NT2/D1 (cell line): ENCODE data around the gene PXMP4.

ENCODE experiments used
- DNase-seq: peaks from one replicate; pipeline ENCODE4 v3.0.0-alpha.2; 2011; ENCODE audit warnings: low read depth, low spot score
- H3K27me3 ChIP-seq: 2 replicates; pipeline ENCODE4 v1.6.0; 2011; ENCODE audit warnings: mild to moderate bottlenecking; ENCODE audit not compliant: insufficient read length, insufficient read depth
- H3K36me3 ChIP-seq: 2 replicates; pipeline ENCODE4 v1.6.1; 2011; ENCODE audit warnings: mild to moderate bottlenecking, low read length, mixed read lengths; ENCODE audit not compliant: insufficient read depth, insufficient read length
- H3K4me1 ChIP-seq: 2 replicates; pipeline ENCODE4 v1.5.1; 2011; ENCODE audit not compliant: insufficient read depth, insufficient read length
- H3K4me3 ChIP-seq: 2 replicates; pipeline ENCODE4 v1.5.1; 2011; ENCODE audit warnings: low read depth; ENCODE audit not compliant: insufficient read length
- H3K9ac ChIP-seq: 2 replicates; pipeline ENCODE4 v1.6.0; 2011; ENCODE audit warnings: low read depth; ENCODE audit not compliant: insufficient read length
- H3K9me3 ChIP-seq: 2 replicates; pipeline ENCODE4 v1.5.1; 2011; ENCODE audit warnings: mild to moderate bottlenecking, low read length; ENCODE audit not compliant: insufficient read depth
- SUZ12 ChIP-seq: IDR thresholded peaks from 2 replicates; pipeline ENCODE4 v1.6.1; 2011; ENCODE audit not compliant: insufficient read length, insufficient read depth; ENCODE audit errors: extremely low read depth
- YY1 ChIP-seq: IDR thresholded peaks from 2 replicates; pipeline ENCODE4 v1.6.1; 2011; ENCODE audit not compliant: insufficient read length, insufficient read depth
- ZNF274 ChIP-seq: IDR thresholded peaks from 2 replicates; pipeline ENCODE4 v1.6.1; 2011; ENCODE audit warnings: mild to moderate bottlenecking, low read depth, low read length

The PXMP4 gene

DNA sequence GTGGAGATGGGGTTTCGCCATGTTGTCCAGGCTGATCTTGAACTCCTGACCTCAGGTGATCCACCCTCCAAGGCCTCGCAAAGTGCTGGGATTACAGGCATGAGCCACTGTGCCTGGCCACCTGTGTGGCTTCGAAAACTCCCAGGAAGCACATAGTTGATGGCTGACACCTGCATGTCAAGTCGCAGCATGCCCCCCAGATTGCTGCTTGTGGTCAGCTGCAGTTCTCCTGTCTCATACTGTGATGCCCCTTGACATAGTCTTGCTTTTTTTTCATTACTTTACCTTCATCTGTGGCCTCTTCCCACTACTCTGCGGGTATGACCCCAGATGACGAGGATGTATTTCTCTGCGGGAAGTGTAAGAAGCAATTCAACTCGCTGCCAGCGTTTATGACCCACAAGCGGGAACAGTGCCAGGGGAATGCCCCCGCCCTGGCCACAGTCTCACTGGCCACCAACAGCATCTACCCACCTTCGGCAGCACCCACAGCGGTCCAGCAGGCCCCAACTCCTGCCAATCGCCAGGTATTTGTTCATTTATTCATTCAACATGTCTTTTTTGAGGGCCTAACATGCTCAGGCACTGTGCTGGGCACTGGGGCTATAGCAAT lies 24.8 kb upstream of the PXMP4 start:
- no peak for DNase-seq
- Histone ChIP-seq H3K9me3 (no peaks in the 10 kb centered on the region), H3K27me3 (no peaks in the 10 kb centered on the region), H3K4me1 (peaks cover 5% of the 10 kb centered on the region), H3K36me3 (peaks cover 5% of the 10 kb centered on the region), H3K9ac (no peak overlapping the region), H3K4me3 (no peak overlapping the region)
- TF ChIP-seq SUZ12 (no peak), ZNF274 (no peak), YY1 (no peak)

GRCh38 chr20:33744181-33744580 lies 24.1 kb upstream of the PXMP4 start:
- DNase-seq = no peak
- peaks cover 5% of the 10 kb centered on the region for H3K4me1 ChIP-seq
- no peak for TF ChIP-seq ZNF274
- no peak for TF ChIP-seq YY1
- H3K27me3 ChIP-seq = no peaks in the 10 kb centered on the region
- H3K36me3 ChIP-seq = peaks cover 5% of the 10 kb centered on the region
- no peak overlapping the region for H3K9ac ChIP-seq
- H3K4me3 ChIP-seq = no peak overlapping the region
- no peaks in the 10 kb centered on the region for H3K9me3 ChIP-seq

DNA sequence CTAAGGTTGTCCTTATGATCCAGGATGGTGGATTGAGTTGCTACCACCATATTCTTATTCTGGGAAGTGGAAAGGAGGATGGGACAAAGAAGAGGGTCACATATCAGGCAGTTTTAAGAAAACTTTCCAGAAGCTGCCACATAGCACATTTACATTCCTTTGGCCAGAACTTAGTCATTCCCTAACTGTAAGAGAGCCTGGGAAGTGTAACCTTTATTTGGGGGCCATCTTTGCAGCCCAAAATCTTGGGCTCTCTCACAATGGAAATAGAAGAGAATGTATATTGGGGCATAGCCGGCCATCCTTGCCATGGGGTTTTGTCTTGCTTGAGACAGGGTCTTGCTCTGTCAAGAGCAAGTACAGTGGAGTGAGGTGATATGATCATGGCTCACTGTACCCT lies 20.1 kb upstream of the PXMP4 start:
- Histone ChIP-seq H3K4me3 (no peak overlapping the region), H3K9ac (no peak overlapping the region), H3K4me1 (peaks cover 5% of the 10 kb centered on the region), H3K36me3 (no peaks in the 10 kb centered on the region), H3K27me3 (no peaks in the 10 kb centered on the region), H3K9me3 (peaks cover 24% of the 10 kb centered on the region)
- DNase-seq = no peak
- no peak for TF ChIP-seq ZNF274
- no peak for TF ChIP-seq YY1
- TF ChIP-seq SUZ12 = no peak

- no peak for DNase-seq
- Histone ChIP-seq H3K27me3 (no peaks in the 10 kb centered on the region), H3K4me3 (no peak overlapping the region), H3K9ac (no peak overlapping the region), H3K4me1 (peaks cover 5% of the 10 kb centered on the region), H3K9me3 (peaks cover 24% of the 10 kb centered on the region), H3K36me3 (no peaks in the 10 kb centered on the region)
- TF ChIP-seq SUZ12 = no peak
- TF ChIP-seq ZNF274 = no peak
- TF ChIP-seq YY1 = no peak
Measured at GRCh38 chr20:33739493-33739892, 19.4 kb upstream of the PXMP4 start.

DNA sequence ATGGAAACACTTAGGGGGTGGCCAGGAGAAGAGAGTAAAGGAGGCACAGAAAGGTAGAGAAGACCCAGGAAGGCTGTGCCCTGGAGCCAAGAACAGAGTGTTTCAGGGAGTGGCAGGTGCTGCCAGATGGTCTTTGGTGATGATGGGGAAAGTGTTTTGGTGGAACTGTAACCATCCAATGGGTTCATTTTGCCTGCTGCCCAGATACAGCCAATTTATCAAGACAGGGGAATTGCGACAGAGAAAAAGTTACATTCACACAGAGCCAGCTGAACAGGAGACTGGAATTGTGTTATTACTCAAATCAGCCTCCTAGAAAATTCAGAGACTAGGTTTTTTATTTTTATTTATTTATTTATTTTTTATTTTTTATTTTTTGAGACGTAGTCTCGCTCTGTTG lies 16.9 kb upstream of the PXMP4 start:
- no peak for DNase-seq
- Histone ChIP-seq H3K9ac (no peak overlapping the region), H3K4me3 (no peak overlapping the region), H3K9me3 (peaks cover 24% of the 10 kb centered on the region), H3K36me3 (no peaks in the 10 kb centered on the region), H3K27me3 (no peaks in the 10 kb centered on the region), H3K4me1 (peaks cover 5% of the 10 kb centered on the region)
- no peak for TF ChIP-seq SUZ12
- no peak for TF ChIP-seq YY1
- TF ChIP-seq ZNF274 = no peak

DNA sequence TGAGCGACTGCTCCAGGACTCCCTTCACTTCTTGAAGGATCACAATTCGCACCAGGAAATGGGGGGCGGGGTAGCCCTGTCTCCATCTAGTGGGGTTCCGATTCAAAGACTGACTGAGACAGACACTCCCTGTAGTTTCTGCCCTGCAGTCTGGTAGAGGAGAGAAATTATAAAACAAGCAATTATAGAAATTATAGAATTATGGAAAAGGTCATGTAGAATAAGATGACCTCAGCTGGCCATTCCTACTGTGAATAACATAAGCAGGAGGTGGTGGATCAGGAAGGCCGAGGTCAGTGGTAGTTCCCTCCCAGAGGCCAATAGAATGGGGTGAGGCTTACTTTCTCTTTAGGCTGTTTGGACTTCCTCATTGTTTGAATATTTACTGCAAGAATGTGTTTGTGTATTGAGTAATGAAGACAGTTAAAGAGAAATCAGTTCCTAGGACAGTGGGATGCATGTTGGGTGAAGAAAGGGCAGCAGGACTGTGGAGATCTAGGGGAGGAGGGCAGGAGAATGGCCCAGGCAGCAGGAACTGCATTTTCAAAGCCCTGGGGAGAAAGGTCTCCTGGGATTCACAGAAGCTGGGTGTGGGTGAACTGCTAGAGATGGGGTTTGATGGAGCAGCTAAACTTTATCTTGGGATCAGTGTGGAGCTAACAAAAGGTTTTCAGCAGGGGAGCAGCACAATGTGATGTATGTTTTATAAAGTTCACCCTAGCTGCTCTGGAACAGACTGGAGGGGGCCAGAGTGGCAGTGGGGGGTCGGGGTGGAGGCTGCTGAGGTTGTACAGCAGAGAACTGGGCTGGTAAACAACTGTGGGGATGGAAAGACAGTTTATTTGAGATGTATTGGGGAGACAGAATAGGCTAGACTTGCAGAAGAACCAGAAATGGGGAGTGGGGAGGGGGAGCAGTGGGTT lies 13.8 kb upstream of the PXMP4 start:
- Histone ChIP-seq H3K4me1 (no peaks in the 10 kb centered on the region), H3K36me3 (no peaks in the 10 kb centered on the region), H3K27me3 (no peaks in the 10 kb centered on the region), H3K9me3 (peaks cover 24% of the 10 kb centered on the region), H3K4me3 (no peak overlapping the region), H3K9ac (peak overlapping the region; percentile 59)
- no peak for DNase-seq
- TF ChIP-seq ZNF274 (no peak), SUZ12 (no peak), YY1 (no peak)
